Psoas muscle (tissue), 8 donors: ENCODE results near the gene GABRA5. TPM values are rescaled to one million over a fixed set of nuclear protein-coding genes. Genes with fewer than 3 reads are reported as not detected.

ENCODE experiments used
- ATAC-seq, 4 donors: fragments of 200-7000 bp; cut with Tn5 transposase; one replicate each; pipeline ENCODE4 v1.9.1; 2020; ENCODE audit warnings: moderate library complexity in 3 of 4, mild to moderate bottlenecking in 2 of 4
- DNase-seq, 2 donors: peaks; one replicate each; pipeline ENCODE4 v3.0.0-alpha.2; 2020
- H3K27ac ChIP-seq: fragments of 200-600 bp; one replicate; pipeline ENCODE4 v1.8.0; 2022
- H3K27me3 ChIP-seq, 3 donors: fragments of 200-600 bp in 1 of 3; one replicate each; pipeline versions ENCODE4 v1.6.1 to v1.8.0; 2013 to 2022; ENCODE audit warnings: low read length in 2 of 3, mild to moderate bottlenecking in 2 of 3, moderate library complexity in 1 of 3; ENCODE audit not compliant: insufficient read depth in 3 of 3
- H3K36me3 ChIP-seq, 2 donors: fragments of 200-600 bp in 1 of 2; one replicate each; pipeline versions ENCODE4 v1.6.1 to v1.8.0; 2013 to 2022; ENCODE audit warnings: low read depth in 1 of 2, mild to moderate bottlenecking in 1 of 2, moderate library complexity in 1 of 2; ENCODE audit not compliant: insufficient read depth in 1 of 2
- H3K4me1 ChIP-seq: fragments of 200-600 bp; one replicate; pipeline ENCODE4 v1.8.0; 2022
- H3K4me3 ChIP-seq: fragments of 200-600 bp; one replicate; pipeline ENCODE4 v1.8.0; 2022; ENCODE audit warnings: mild to moderate bottlenecking
- H3K9me3 ChIP-seq: fragments of 200-600 bp; one replicate; pipeline ENCODE4 v1.8.0; 2022
- CTCF ChIP-seq: fragments of 200-600 bp; IDR thresholded peaks from one replicate; pipeline ENCODE4 v1.8.0; 2022; ENCODE audit warnings: antibody characterized with exemption
- WGBS, 3 donors: extraction: QIAGEN DNeasy Blood & Tissue Kit; methylation state at CpG; one replicate each; pipeline versions ENCODE4 v1.1.6 to v1.1.7; 2013; 5-methylcytosine and 5-hydroxymethylcytosine counted together
- intact Hi-C, 2 donors: fragments of 100-400 bp; cut with DNase I; formaldehyde crosslinking; loops; one replicate each; pipeline versions ENCODE4 v1.11.0 to v1.14.2; 2022
- polyA plus RNA-seq, 3 donors: library from polyadenylated mRNA; stranded (reverse); fragments of 200-250 nt; gene quantifications; one replicate each; pipeline ENCODE4 v1.2.3, GENCODE V29; 2013
- total RNA-seq, 4 donors: library from RNA; stranded (reverse); fragmentation: NEBNext Ultra II Directional in 2 of 4; extraction: Animal tissue kit (Norgen Biotek cat#: 25700) in 2 of 4; gene quantifications; one replicate each; pipeline versions ENCODE4 v1.2.1 to v1.2.4, GENCODE V29; 2021 to 2023
- donor health status: healthy with polysubstance abuse.
- donor health status: DM: no; HTN: no; CAD: no; lungs with moderate emphysema.
- donor health status: Bipolar disorder and iron deficiency.
- donor health status: healthy.
- donor health status: DM: yes; HTN: yes; CAD: no.
- donor health status: DM: no; HTN: no; CAD: no.
- donor health status: DM: no; HTN: no; CAD: no.
- donor health status: DM: yes; HTN: yes; CAD: no.

The GABRA5 gene
- total and polyA plus RNA-seq, 7 donors: 0.01 to 0.05 TPM; not detected in 5

- no peak for TF ChIP-seq CTCF
- no peak for ATAC-seq
- Histone ChIP-seq H3K9me3 (no peaks in the 10 kb centered on the region), H3K36me3 (no peaks in the 10 kb centered on the region), H3K4me1 (no peaks in the 10 kb centered on the region), H3K27me3 (no peaks in the 10 kb centered on the region), H3K27ac (no peak overlapping the region), H3K4me3 (no peak overlapping the region)
- intact Hi-C loops: no loop called here
- no peak for DNase-seq
- WGBS, 3 donors: 37 to 46% (median 39%) methylated on average over 8 of the region's 8 CpGs
Measured at GRCh38 chr15:26943866-26944265, 77.0 kb downstream of the GABRA5 start.

- H3K36me3 ChIP-seq: no peaks in the 10 kb centered on the region
- intact Hi-C loops: no loop called here
Measured at GRCh38 chr15:26945046-26945445, 78.2 kb downstream of the GABRA5 start.

GRCh38 chr15:26950001-26950400 lies 83.1 kb downstream of the GABRA5 start:
- no peak for DNase-seq
- no peak for ATAC-seq
- H3K4me3 ChIP-seq: no peak overlapping the region
- H3K27me3 ChIP-seq: no peaks in the 10 kb centered on the region
- H3K9me3 ChIP-seq: no peaks in the 10 kb centered on the region
- intact Hi-C loops: no loop called here
- no peak overlapping the region for H3K27ac ChIP-seq
- 49 to 70% (median 59%) methylated on average over 2 of the region's 2 CpGs for WGBS, 3 donors
- no peak for TF ChIP-seq CTCF
- H3K4me1 ChIP-seq: no peaks in the 10 kb centered on the region
- no peaks in the 10 kb centered on the region for H3K36me3 ChIP-seq

More at GRCh38 chr15:26945046-26945445, 78.2 kb downstream of the GABRA5 start:
- Histone ChIP-seq H3K27me3 (no peaks in the 10 kb centered on the region), H3K9me3 (no peaks in the 10 kb centered on the region), H3K27ac (no peak overlapping the region), H3K4me3 (no peak overlapping the region), H3K4me1 (no peaks in the 10 kb centered on the region)
- ATAC-seq: no peak
- 82% methylated on average over 13 of the region's 13 CpGs for WGBS, 3 donors
- DNase-seq: no peak
- TF ChIP-seq CTCF: no peak

GRCh38 chr15:26954403-26954802 lies 87.5 kb downstream of the GABRA5 start:
- ATAC-seq (no peak), DNase-seq (no peak)
- no peak for TF ChIP-seq CTCF
- Histone ChIP-seq H3K36me3 (no peaks in the 10 kb centered on the region), H3K9me3 (no peaks in the 10 kb centered on the region), H3K4me1 (no peaks in the 10 kb centered on the region), H3K4me3 (no peak overlapping the region), H3K27ac (no peak overlapping the region), H3K27me3 (no peaks in the 10 kb centered on the region)
- intact Hi-C loops: no loop called here
- 54 to 60% (median 60%) methylated on average over 2 of the region's 2 CpGs for WGBS, 3 donors

GRCh38 chr15:26967719-26968269 lies 100.9 kb downstream of the GABRA5 start:
- WGBS, 3 donors: 1 to 3% (median 2%) methylated on average over 44 to 48 of the region's 48 CpGs
- ATAC-seq (no peak), DNase-seq (no peak)
- no peaks in the 10 kb centered on the region for H3K9me3 ChIP-seq
- intact Hi-C loops: no loop called here
- H3K4me1 ChIP-seq: no peaks in the 10 kb centered on the region
- H3K4me3 ChIP-seq: no peak overlapping the region
- peaks cover 0 to 19% (median 14%) of the 10 kb centered on the region in 3 donors for H3K27me3 ChIP-seq
- H3K36me3 ChIP-seq: no peaks in the 10 kb centered on the region
- no peak for TF ChIP-seq CTCF
- no peak overlapping the region for H3K27ac ChIP-seq
